ENCODE results near the gene SAMMSON.

- TF ChIP-seq YY1 (IDR thresholded peaks at IDR 0.05; ENCODE audit: insufficient read depth, insufficient read length): no peak
- no peak for TF ChIP-seq ZNF274 (IDR thresholded peaks at IDR 0.05; ENCODE audit: low read depth, low read length)
- no peak for TF ChIP-seq SUZ12 (IDR thresholded peaks at IDR 0.05; ENCODE audit: extremely low read depth, insufficient read depth, insufficient read length)
These were observed 35.9 kb upstream of the SAMMSON start for GRCh38 chr3:69963643-69964042.
